Dedifferentiated amniotic fluid mesenchymal stem cell (primary cell): ENCODE measurements around the gene SAGE1.
"Not testable (repeated sequence)": the region's sequence is repeated elsewhere in the genome, so short reads cannot be mapped to it uniquely, and the experiment has no call there.

Source experiments
- DNase-seq: peaks from one replicate; pipeline ENCODE4 v3.0.0-alpha.2; 2016; ENCODE audit errors: extremely low spot score

SAGE1 gene

GRCh38 chrX:135893294-135893817 is at the start of gene SAGE1, which contains the start of gene CT45A10:
Gene SAGE1 (plus strand): TSS chrX:135893716. CDS start chrX:135896243, 2,527 bp downstream.
Gene CT45A10 (minus strand): TSS chrX:135893444. CDS start chrX:135885344, 8,100 bp downstream.
- no peak for DNase-seq

GRCh38 chrX:135854438-135854837 is 39.1 kb upstream of the SAGE1 start, which contains the start of gene CT45A8:
Gene CT45A8 (minus strand): TSS chrX:135854538. CDS start chrX:135850783, 3,755 bp downstream.
- not testable (repeated sequence) for DNase-seq

- DNase-seq = not testable (repeated sequence)
Observed at GRCh38 chrX:135871712-135872111, 21.8 kb upstream of the SAGE1 start, which contains the start of gene CT45A9. Gene CT45A9 (minus strand): TSS chrX:135871812. CDS start chrX:135868061, 3,751 bp downstream.

- DNase-seq = not testable (repeated sequence)
Observed at GRCh38 chrX:135882741-135883140, 10.8 kb upstream of the SAGE1 start.

- DNase-seq = not testable (repeated sequence)
Observed at GRCh38 chrX:135888230-135888629, 5.3 kb upstream of the SAGE1 start.

GRCh38 chrX:135888976-135889375 is 4.5 kb upstream of the SAGE1 start:
- not testable (repeated sequence) for DNase-seq

- no peak for DNase-seq
Observed at GRCh38 chrX:135890087-135890585, 3.4 kb upstream of the SAGE1 start.

- no peak for DNase-seq
Observed at GRCh38 chrX:135892781-135893180, 735 bp upstream of the SAGE1 start.

- no peak for DNase-seq
Observed at GRCh38 chrX:135910251-135910650, 16.7 kb downstream of the SAGE1 start.

GRCh38 chrX:135914404-135914803 is 20.9 kb downstream of the SAGE1 start:
- no peak for DNase-seq

GRCh38 chrX:135920516-135920915 is 27.0 kb downstream of the SAGE1 start:
- DNase-seq = not testable (repeated sequence)

- no peak for DNase-seq
Observed at GRCh38 chrX:135923353-135923752, 29.8 kb downstream of the SAGE1 start.

- DNase-seq = no peak
Observed at GRCh38 chrX:135927897-135928296, 34.4 kb downstream of the SAGE1 start.

- DNase-seq = no peak
Observed at GRCh38 chrX:135931644-135932487, 38.4 kb downstream of the SAGE1 start.

GRCh38 chrX:135944486-135944885 is 51.0 kb downstream of the SAGE1 start:
- DNase-seq = no peak

- DNase-seq = no peak
Observed at GRCh38 chrX:135951291-135951690, 57.8 kb downstream of the SAGE1 start.
